CD4-positive, alpha-beta T cell treated with Interleukin-6 at 100 ng/mL for 8 hours (primary cell): ENCODE measurements around the gene SUPT7L.
"Not testable (repeated sequence)": the region's sequence is repeated elsewhere in the genome, so short reads cannot be mapped to it uniquely, and the experiment has no call there.

Experiments used
- DNase-seq: peaks from one replicate; pipeline ENCODE4 v3.0.0-alpha.2; 2020; ENCODE audit warnings: mixed read lengths, low spot score

SUPT7L gene

DNA sequence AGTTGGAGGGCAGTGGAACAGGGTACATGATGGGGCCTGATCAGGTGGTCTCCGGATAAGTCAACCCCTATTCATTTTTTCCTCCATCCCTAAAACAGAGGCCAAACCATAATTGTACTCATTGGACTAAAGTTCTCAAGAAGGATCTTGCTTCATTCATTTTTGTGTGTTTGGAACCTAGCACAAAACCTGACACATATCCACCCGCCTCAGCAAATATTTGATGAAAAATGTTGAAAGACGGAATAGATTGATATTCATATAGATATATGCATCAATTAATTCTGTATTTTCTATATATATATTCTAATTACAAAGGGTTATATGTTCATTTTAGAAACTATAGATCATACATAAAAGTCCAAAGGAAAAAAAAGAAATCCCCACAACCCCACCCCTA, 22.2 kb upstream of the SUPT7L start:
- DNase-seq, result no peak

DNA sequence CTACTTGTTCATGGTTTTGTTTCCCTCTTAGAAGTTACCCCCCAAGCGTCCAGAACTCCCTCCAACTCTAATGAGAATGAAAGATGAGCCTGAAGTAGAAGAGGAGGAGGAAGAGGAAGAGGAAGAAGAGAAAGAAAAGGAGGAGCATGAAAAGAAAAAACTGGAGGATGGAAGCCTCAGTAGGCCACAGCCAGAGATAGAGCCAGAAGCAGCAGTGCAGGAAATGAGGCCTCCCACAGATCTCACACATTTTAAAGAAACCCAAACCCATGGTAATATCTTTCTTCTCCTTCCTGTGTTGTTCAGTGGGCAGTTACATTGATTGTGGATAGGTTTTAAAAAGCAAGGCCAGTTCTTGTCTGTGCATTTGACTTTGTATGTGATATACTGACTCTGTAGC, 21.6 kb upstream of the SUPT7L start:
- not testable (repeated sequence) for DNase-seq

DNA sequence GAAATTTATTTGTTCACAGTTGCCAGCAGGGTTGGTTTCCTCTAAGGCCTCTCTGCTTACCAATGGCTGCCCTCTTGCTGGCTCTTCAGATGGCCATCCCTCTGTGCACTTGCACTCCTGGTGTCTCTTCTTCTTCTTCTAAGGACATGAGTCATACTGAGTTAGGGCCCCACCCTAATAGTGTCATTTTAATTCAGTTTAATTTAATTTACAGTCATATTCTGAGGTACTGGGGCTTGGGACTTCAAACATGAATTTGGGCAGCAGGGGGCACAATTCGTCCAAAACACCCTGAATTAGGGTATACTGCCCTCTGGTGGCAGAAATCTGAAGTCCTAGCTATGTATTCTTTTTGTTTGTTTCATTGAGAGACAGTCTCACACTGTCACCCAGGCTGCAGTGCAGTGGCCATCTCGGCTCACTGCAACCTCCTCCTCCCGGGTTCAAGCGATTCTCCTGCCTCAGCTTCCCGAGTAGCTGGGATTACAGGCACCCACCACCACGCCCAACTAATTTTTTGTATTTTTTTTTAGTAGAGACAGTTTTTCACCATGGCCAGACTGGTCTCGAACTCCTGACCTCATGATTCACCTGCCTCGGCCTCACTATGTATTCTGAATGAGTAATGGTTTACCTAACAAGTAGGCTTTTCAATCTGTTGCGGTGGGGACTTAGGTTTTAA, 20.1 kb upstream of the SUPT7L start:
- DNase-seq, result peak; percentile 87

DNA sequence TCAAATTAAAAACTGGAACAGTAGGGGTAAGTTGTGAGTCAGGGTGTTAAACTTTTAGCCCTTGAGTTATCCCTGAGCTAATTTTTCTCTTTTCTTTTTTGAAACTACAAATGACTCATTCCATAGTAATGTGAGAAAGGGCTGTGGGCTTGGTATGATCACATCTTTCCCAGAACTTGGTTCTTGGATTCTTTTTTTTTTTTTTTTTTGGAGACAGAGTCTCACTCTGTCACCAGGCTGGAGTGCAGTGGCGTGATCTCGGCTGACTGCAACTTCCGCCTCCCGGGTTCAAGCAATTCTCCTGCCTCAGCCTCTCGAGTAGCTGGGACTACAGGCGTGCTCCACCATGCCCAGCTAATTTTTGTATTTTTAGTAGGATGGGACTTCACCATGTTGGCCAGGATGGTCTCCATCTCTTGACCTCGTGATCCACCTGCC, 18.9 kb upstream of the SUPT7L start:
- not testable (repeated sequence) for DNase-seq

DNA sequence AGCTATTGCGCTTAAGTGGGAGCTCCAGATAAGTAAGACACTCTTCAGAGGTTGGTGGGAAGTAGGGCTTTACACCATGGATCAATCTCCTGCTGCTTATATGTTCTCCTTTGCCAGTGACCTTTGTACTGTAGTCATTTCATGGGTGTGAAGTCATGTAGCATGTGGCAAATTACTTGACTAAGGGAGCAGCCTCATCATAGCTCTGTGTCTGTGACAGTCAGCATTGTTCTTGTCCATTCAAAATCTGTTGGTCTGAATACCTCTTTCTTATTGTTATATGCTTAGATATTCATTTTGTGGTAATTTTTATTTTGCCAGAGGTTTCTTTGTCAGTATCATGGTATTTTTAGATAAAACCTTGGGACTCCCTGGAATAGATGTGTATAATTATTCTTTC, 18.4 kb upstream of the SUPT7L start:
- no peak for DNase-seq

DNA sequence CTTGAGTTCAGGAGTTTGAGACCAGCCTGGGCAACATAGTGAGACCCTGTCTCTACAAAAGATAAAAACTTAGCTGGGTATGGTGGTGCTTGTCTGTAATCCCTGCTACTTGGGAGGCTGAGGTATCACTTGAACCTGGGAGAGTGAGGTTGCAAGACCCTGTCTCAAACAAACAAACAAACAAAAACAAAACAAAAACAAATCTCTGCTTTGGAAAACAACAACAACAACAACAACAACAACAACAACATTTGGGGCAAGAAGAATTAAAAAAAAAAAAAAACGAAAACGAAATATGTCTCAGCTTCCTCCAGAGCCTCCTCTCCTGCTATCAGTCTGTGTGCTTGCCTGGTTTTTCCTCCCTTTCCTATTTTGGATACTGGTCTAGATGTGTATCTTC, 17.2 kb upstream of the SUPT7L start:
- no peak for DNase-seq

DNA sequence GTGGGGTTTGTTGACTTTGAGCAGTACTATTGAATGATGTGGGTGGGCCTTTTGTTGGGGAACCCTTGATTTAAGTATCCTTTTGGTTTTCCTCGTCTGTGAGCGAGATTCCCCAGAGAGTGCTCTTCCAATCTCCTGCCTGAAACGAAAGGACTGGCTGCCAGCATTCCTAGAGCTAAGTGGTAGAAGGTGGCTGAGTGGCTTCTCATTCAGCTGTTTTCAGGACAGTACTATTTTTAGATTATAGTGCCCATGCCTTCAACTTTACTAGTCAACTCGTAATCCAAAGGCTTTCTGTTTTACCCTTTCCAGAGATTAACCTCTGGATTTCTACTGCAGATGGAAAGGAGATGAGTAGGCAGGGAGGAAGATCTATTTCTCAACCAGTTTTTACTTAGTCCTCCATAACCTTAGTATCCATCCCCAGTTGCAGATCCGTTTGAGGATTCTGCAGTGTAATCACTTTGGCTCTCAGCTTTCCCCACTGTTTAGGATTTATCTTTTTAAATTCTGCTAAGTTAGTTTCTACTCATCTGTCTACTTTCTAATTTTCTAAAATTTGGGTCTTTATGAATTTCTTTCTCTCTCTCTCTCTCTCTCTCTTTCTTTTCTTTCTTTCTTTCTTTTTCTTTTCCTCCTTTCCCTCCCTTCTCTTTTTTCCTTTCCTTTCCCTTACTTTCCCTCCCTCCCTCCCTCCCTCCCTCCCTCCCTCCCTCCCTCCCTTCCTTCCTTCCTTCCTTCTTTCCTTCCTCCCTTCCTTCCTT, 9.5 kb upstream of the SUPT7L start:
- DNase-seq, result no peak

DNA sequence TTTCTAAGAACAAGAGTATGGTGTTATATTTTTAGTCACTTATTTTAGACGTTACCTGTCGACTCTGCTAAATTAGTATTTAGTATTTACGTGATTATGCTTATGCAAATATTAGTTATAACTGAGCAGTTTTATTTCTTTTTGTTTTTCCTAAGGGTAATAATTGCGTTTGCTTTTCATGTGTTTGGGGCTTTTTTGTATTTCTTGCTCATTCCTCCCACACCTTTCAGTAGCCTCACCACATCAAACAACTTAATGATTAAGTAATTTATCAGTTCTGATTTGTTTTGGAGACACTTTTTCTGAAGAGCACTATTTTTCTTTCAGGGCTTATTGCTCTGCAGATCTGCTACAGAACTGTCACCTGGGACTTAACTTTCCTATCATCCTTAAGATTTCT, 7.8 kb upstream of the SUPT7L start:
- no peak for DNase-seq

DNA sequence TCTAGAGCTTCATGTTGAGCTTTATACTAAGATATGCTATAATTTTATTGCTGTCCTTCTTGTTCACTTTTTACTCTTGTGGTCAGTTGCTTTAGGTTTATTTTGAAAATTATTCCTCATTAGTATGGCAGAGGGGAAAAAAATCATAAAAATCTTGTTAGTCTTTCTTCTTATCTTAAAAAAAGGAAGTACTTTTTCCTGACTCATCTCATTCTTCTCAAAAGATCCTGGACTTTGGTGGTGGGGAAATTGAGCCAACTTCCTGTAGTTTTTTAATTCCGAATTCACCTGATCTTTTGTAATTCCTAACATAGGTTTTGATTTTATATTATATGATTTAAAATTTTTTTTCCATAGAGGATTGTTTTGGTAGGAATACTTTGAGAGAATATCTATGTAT, 4.0 kb upstream of the SUPT7L start:
- DNase-seq, result no peak

DNA sequence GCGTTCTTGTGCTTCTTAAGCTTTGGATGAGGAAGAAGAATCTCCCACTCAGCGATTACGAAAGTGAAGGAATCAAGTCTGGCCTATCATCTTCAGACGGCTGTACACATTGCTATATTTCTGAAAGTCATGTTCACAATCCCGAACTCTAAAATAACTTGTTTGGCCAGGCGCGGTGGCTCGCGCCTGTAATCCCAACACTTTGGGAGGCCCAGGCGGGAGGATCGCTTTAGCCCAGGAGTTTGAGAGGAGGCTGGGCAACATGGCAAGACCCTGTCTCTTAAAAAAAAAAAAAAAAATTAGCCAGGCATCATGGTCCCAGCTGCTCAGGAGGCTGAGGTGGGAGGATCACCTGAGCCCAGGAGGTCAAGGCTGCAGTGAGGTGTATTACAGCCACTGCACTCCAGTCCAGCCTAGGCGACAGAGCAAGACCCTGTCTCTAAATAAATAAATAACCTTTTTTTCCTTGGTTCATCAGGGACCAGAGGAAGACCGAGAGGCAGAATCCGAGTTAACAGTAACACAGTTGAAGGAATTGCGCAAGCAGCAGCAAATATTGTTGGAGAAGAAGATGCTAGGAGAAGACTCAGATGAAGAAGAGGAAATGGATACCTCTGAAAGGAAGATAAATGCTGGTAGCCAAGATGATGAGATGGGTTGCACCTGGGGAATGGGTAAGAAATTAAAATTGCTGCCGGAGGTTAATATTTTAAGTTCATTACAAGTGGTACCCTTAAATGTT, 1.4 kb upstream of the SUPT7L start:
- no peak for DNase-seq

DNA sequence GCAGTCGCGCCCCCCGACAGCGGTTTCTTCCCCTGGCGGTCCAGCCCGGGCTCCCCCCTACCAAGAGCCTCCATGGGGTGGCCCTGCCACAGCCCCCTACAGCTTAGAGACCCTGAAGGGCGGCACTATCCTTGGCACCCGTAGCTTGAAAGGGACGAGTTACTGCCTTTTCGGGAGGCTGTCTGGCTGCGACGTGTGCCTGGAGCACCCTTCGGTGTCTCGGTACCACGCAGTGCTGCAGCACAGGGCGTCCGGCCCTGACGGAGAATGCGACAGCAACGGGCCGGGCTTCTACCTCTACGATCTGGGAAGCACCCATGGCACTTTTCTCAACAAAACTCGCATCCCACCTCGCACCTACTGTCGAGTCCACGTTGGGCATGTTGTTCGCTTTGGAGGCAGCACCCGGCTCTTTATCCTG, 750 bp upstream of the SUPT7L start:
- DNase-seq, result no peak

DNA sequence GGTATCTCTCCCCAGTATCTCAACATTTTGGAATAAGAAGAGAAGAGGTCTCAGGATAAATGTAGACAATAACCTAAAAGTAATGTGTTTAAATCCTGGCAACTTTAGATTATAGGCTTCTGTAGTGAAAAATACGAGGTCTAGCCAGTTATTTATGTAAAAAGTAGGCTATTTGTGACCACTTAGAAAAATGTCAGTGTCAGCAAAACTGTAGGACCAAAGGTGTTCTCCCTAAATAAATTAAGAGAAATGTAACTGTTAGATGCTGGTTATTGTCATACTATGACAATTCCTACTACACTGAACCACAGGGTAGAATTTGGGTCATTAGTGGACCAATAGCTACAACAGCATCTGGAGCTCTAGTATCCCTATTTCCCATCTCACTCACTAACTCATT, 2.0 kb downstream of the SUPT7L start:
- DNase-seq, result no peak

DNA sequence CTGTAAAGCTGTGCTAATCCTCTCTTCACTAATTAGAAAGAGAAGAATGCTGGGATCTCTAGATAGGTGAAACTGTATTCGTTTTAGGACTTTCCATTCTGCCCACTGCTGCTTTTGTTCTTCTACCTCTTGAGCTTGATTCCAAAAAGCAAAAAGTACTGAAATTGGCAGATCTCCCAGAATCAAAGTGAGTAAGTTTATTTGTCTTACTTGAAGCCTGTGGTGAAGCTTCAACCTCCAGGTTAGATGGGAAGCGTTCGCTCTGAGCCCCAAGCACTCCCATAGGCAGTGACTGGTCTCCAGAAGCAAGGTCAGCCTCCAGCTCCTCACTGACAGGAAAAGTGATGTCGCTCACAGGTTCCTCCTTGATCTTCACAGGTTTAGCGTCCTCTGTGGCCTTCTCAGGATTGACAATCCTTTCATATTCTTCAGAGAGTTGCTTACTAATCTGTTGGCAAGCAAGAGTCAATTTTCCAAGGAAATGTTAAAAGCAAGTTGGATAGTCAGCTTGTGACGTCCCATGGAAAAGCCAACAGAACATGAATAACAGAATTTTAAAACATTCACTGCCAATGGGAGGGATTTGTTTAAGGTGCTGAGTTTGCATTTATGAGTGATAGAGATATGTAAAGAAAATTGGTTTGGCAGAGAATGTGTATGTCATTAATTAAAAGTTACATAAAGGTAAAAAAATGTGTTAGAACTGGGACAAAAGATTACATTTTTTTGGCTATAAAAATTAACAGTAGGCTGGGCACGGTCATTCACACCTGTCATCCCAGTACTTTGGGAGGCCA, 8.1 kb downstream of the SUPT7L start:
- no peak for DNase-seq

DNA sequence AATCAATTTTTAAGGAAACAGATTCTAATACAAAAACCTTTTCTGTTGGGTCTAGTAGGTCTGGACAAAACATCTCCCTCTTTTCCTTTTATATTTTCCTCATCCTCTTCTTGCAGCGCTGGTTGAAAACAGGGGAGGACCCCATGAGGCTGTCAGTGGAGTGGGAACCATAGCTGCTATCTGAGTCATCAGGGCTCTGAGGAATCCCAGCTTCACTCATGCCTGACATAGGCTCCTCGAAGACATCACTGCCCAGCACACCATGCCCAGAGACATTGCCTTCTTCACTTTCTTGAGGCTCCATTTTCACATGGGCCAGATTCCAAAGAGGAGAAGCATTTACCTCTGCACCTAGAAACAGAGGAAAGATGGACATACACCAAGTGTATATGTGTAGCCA, 10.0 kb downstream of the SUPT7L start:
- no peak for DNase-seq

DNA sequence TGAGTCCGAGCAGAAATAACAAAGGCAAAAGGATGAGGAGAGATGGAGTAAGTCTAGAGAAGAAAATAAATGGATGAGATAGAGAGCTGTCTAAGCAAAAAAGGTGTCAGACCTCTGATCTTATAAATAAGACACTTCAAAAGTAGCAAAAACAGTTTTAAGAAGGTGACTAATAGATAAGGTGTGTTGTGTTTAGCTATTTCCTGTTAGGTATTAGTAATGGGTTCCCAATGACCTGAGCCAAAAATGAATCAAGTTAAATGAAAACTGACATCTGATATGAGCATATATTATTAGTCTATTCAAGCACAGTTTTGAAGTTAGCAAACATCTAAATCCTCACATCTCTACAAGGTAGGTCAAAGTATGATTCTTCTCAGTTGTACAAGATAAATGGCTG, 10.6 kb downstream of the SUPT7L start:
- DNase-seq, result no peak

DNA sequence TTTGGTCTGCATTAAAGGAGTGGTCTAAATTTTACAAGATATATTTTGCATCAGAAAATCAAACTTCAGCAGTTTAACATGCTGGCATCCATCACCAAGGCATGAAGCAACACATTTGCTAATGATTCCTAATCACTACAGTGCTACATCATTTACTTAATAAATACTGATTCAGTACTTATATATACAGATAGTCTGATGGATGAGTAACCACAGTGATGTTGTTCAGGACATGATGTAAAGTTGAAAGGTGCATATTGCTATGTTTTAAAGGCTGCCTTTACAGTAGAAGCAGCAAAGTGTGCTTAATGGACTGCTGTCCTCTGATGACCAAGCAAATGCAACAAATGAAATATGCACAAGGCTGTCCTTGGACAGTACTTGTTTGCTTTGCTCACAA, 11.1 kb downstream of the SUPT7L start:
- no peak for DNase-seq

DNA sequence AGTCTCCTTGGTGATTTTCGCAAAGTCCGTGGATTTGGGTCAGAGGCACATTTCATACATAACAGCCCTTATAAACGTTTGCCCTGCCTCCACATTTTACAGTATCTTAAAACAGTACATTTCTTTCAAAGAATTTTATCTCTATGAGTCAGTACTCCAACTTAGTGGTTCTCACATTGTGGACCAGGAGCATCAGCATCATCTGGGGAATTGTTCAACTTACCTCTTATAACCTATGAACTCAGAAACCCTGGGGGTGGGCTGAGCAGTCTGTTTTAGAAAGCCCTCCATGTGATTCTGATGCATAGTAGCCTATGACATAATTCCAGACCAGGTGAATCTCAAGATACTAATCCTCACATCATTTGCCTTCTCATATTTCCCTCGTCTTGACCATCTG, 12.4 kb downstream of the SUPT7L start:
- no peak for DNase-seq

DNA sequence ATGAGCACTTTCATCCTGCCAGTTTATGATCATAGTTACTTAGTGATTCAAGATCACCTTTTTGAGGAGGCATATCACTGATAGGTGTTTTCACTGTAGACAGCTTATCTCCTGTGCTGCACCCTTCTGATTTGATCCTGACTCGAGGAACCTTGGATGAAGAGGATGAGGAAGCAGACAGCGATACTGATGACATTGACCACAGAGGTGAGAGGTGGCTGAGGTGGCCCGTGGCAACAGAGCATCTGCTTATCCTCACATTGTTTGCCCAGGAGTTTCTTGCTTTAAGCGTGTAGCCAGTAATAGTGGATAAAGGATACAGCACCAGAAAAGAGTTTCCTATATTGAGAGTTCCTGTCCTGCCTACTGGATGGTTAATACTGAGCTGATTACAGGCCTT, 15.7 kb downstream of the SUPT7L start:
- DNase-seq, result no peak

DNA sequence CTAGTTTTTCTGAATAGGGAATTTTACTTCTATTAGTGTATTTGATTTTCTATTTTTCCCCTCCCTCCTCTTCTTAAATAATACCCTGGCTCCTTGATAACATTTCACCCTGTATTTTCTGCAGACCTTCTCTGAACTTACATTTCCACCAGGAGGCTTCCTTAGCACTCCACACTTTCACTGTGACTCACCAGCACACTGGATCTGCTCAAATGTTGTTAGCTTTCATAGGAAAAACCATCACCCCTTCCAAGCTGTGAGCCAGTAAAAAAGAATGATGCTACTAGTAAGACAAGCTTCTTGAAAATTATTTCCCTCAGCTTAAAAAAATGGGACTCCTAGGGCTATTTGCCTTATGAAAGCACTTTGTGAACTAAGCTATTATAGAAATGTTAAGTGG, 16.1 kb downstream of the SUPT7L start:
- no peak for DNase-seq

DNA sequence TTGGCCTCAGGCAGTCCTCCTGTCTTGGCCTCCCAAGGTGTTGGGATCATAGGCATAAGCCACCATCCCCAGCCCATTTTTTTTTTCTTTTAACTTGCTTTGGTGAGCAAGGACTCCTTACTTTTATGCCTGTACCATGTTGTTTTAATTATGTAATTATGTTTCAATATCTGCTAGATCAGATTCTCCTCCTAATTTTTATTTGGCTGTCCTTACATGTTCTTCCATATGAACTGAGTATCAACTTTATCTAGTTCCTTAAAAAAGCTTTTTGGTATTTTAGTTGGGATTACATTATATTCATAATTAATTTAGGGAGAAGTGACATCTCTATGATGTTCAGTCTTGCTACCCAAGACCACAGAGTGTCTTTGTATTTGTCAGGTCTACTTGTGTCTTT, 18.2 kb downstream of the SUPT7L start:
- DNase-seq, result no peak

DNA sequence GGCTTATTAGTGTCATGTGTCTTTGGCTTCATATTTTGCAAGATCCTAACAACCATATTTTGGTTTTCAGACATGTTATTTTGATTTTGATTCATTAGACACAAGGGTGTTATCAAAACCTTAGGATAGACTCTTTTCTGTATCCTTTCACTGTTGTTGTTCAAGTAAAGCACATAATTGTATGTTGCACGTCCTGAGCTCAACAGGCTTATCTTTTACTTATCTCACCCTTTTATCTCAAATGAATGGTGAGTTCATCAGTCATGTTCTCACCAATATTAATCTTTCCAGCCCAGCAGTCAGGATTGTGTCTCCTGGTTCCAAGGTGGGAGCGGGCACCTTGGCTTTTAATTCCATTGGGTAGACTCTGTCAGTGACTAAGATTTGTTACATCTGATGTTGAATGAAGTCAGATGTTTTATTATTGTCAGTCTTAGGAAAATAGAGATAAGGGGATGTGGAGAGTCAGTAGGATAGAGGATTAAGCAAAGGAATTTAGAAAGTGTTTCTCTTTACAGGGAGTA, 22.6 kb downstream of the SUPT7L start:
- DNase-seq, result no peak

DNA sequence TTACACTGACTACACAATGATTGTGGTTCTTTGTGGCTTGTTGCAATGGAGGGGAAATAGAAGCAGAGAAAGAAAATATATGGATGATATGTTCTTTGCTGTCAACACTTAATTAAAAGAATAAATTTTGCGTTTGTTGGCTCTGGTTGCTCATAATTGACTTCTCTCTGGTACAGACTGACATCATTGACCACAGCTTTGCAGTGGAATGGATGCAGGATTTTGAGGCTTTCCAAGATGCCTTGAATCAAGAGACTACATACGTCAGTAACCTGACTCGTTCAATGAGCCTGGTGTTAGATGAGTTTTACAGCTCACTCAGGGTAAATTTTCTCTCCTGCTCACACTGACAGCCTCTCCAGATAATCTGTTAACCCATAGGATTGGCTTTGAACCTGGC, 24.7 kb downstream of the SUPT7L start:
- no peak for DNase-seq
